HEK293 (cell line): ENCODE data around the gene AKIP1.
"Not testable (repeated sequence)": the region's sequence is repeated elsewhere in the genome, so short reads cannot be mapped to it uniquely, and the experiment has no call there.

ENCODE experiments used
- CTCF ChIA-PET: fragments of 350-600 bp; formaldehyde crosslinking; extraction: SDS; loops from one replicate; lab custom pipeline; 2021; ENCODE audit warnings: antibody characterized with exemption; lab: Yijun Ruan, JAX
- POLR2A ChIA-PET: fragments of 300-600 bp; formaldehyde crosslinking; extraction: SDS; loops from one replicate; lab custom pipeline; 2020; ENCODE audit warnings: antibody characterized with exemption, inconsistent platforms; lab: Yijun Ruan, JAX
- H3K27ac ChIP-seq: fragments of 200-500 bp; sonication (Bioruptor generic); 2 replicates; pipeline ENCODE4 v1.5.1; 2014; ENCODE audit warnings: low read depth, low read length, control low read depth, inconsistent platforms; ENCODE audit errors: extremely low read depth
- H3K36me3 ChIP-seq, 2 experiments: fragments of 200-500 bp in 1 of 2; sonication (Bioruptor generic) in 1 of 2; 1 replicate in 1 of 2; 2 replicates in 1 of 2; pipeline ENCODE4 v1.5.1; 2014 to 2017; ENCODE audit warnings: inconsistent platforms in 2 of 2, low read length in 2 of 2; ENCODE audit not compliant: control insufficient read depth in 2 of 2, insufficient read depth in 1 of 2
- H3K4me1 ChIP-seq: fragments of 200-500 bp; sonication (Bioruptor generic); 2 replicates; pipeline ENCODE4 v1.5.1; 2014; ENCODE audit warnings: mild to moderate bottlenecking, low read length, inconsistent platforms; ENCODE audit not compliant: control insufficient read depth, insufficient read depth
- H3K4me3 ChIP-seq: 2 replicates; pipeline ENCODE4 v1.5.1; 2011; ENCODE audit warnings: low read depth, mild to moderate bottlenecking, control low read depth, low read length, moderate library complexity
- H3K9me3 ChIP-seq: fragments of 200-500 bp; sonication (Bioruptor generic); 2 replicates; pipeline ENCODE4 v1.5.1; 2014; ENCODE audit warnings: low read depth, low read length, inconsistent platforms; ENCODE audit not compliant: control insufficient read depth, insufficient read depth
- BCL6B ChIP-seq: fragments of 450-650 bp; formaldehyde crosslinking; IDR thresholded peaks from 2 replicates; pipeline ENCODE4 v1.5.1; 2017; ENCODE audit warnings: missing biosample characterization, missing genetic modification characterization
- HOXC10 ChIP-seq: sonication (generic); formaldehyde crosslinking; IDR thresholded peaks from 2 replicates; pipeline ENCODE4 v1.8.1; 2023; ENCODE audit warnings: mild to moderate bottlenecking, missing genetic modification reagents
- REST ChIP-seq: fragments of 450-650 bp; formaldehyde crosslinking; IDR thresholded peaks from 2 replicates; pipeline ENCODE4 v1.5.1; 2016; ENCODE audit warnings: missing biosample characterization, missing genetic modification characterization
- ZBTB11 ChIP-seq: fragments of 450-650 bp; formaldehyde crosslinking; conservative IDR thresholded peaks from 2 replicates; pipeline ENCODE4 v1.5.1; 2016; ENCODE audit warnings: low read depth, missing biosample characterization, missing genetic modification characterization
- ZBTB8A ChIP-seq: fragments of 450-650 bp; formaldehyde crosslinking; IDR thresholded peaks from 2 replicates; pipeline ENCODE4 v1.5.1; 2016; ENCODE audit warnings: missing biosample characterization, missing genetic modification characterization
- ZNF155 ChIP-seq: fragments of 450-650 bp; formaldehyde crosslinking; IDR thresholded peaks from 2 replicates; pipeline ENCODE4 v1.5.1; 2016; ENCODE audit warnings: missing biosample characterization, missing genetic modification characterization
- ZNF174 ChIP-seq: fragments of 450-650 bp; formaldehyde crosslinking; IDR thresholded peaks from 2 replicates; pipeline ENCODE4 v1.5.0; 2017; ENCODE audit warnings: missing biosample characterization, mild to moderate bottlenecking, missing genetic modification characterization
- ZNF23 ChIP-seq: fragments of 450-650 bp; formaldehyde crosslinking; IDR thresholded peaks from 2 replicates; pipeline ENCODE4 v1.5.1; 2016; ENCODE audit warnings: missing biosample characterization, missing genetic modification characterization, borderline replicate concordance
- ZNF274 ChIP-seq, 2 experiments: fragments of 200-500 bp in 1 of 2; fragments of 450-650 bp in 1 of 2; sonication (Bioruptor generic) in 1 of 2; formaldehyde crosslinking in 1 of 2; IDR thresholded peaks; 2 replicates each; pipeline versions ENCODE4 v1.5.1 to v1.6.1; 2014 to 2016; ENCODE audit warnings: borderline replicate concordance in 1 of 2, inconsistent platforms in 1 of 2, low read length in 1 of 2, missing biosample characterization in 1 of 2, missing genetic modification characterization in 1 of 2
- ZNF292 ChIP-seq: fragments of 450-650 bp; formaldehyde crosslinking; IDR thresholded peaks from 2 replicates; pipeline ENCODE4 v1.5.1; 2016; ENCODE audit warnings: low read depth, missing biosample characterization, missing genetic modification characterization, borderline replicate concordance
- ZNF530 ChIP-seq: fragments of 450-650 bp; formaldehyde crosslinking; IDR thresholded peaks from 2 replicates; pipeline ENCODE4 v1.5.1; 2016; ENCODE audit warnings: low read depth, missing biosample characterization, missing genetic modification characterization
- ZNF571 ChIP-seq: fragments of 450-650 bp; formaldehyde crosslinking; IDR thresholded peaks from 2 replicates; pipeline ENCODE4 v1.5.0; 2017; ENCODE audit warnings: missing biosample characterization, missing genetic modification characterization
- ZNF629 ChIP-seq: fragments of 450-650 bp; formaldehyde crosslinking; IDR thresholded peaks from 2 replicates; pipeline ENCODE4 v1.5.1; 2017; ENCODE audit warnings: missing biosample characterization, missing genetic modification characterization
- ZNF747 ChIP-seq: fragments of 450-650 bp; formaldehyde crosslinking; IDR thresholded peaks from 2 replicates; pipeline ENCODE4 v1.5.1; 2016; ENCODE audit warnings: missing biosample characterization, missing genetic modification characterization
- TF ChIP-seq, protein P1 (sequence below): fragments of 450-650 bp; formaldehyde crosslinking; IDR thresholded peaks from 2 replicates; pipeline ENCODE4 v1.5.1; 2017; ENCODE audit warnings: missing biosample characterization, missing genetic modification characterization

The AKIP1 gene

DNA sequence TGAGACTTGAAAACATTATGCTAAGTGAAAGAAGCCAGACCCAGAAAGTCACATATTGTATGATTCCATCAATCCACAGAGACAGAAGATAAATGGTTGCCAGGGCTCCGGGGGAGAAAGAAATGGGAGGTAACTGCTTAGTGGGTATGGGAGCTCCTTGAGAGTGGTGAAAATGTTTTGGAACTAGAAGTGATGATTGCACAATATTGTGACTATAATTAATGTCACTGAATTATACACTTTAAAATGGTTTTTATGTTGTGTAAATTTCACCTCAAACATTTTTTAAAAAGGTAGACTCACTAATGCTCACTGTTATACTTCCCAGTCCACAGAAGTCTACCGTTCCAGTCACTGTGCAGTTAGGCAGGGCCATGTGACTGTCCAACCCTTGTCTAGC is 32.2 kb upstream of the AKIP1 start:
- no peaks in the 10 kb centered on the region for H3K9me3 ChIP-seq
- CTCF ChIA-PET = interaction anchor here (1.0 kb wide), 1 partner anchor 36 kb away, joined by 4 read pairs; no protein-coding TSS in a partner anchor
- POLR2A ChIA-PET = no interaction called here

GRCh38 chr11:8881585-8881984 is 29.4 kb upstream of the AKIP1 start:
- H3K9me3 ChIP-seq, POLR2A ChIA-PET: not testable (repeated sequence)
- CTCF ChIA-PET = interaction anchor here (0.6 to 1.8 kb wide), 2 partner anchors 256 to 664 kb away, joined by 5 read pairs; no protein-coding TSS in a partner anchor

More for the DNA sequence above, 32.2 kb upstream of the AKIP1 start:
- Histone ChIP-seq H3K27ac (no peak overlapping the region), H3K4me1 (no peaks in the 10 kb centered on the region), H3K36me3 (no peaks in the 10 kb centered on the region), H3K4me3 (no peak overlapping the region)
- no peak for TF ChIP-seq ZNF155 (tag by site-specific recombination)
- no peak for TF ChIP-seq ZNF629 (tag by site-specific recombination)
- TF ChIP-seq REST = no peak
- TF ChIP-seq ZNF530 (tag by site-specific recombination) = no peak
- TF ChIP-seq ZBTB8A = no peak
- TF ChIP-seq, protein P1, sequence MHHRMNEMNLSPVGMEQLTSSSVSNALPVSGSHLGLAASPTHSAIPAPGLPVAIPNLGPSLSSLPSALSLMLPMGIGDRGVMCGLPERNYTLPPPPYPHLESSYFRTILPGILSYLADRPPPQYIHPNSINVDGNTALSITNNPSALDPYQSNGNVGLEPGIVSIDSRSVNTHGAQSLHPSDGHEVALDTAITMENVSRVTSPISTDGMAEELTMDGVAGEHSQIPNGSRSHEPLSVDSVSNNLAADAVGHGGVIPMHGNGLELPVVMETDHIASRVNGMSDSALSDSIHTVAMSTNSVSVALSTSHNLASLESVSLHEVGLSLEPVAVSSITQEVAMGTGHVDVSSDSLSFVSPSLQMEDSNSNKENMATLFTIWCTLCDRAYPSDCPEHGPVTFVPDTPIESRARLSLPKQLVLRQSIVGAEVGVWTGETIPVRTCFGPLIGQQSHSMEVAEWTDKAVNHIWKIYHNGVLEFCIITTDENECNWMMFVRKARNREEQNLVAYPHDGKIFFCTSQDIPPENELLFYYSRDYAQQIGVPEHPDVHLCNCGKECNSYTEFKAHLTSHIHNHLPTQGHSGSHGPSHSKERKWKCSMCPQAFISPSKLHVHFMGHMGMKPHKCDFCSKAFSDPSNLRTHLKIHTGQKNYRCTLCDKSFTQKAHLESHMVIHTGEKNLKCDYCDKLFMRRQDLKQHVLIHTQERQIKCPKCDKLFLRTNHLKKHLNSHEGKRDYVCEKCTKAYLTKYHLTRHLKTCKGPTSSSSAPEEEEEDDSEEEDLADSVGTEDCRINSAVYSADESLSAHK (tag by site-specific recombination) = no peak
- TF ChIP-seq HOXC10 = no peak
- TF ChIP-seq ZBTB11 (tag by site-specific recombination) = no peak
- TF ChIP-seq ZNF274 (IDR thresholded peaks at IDR 0.05; ENCODE audit: low read length) = no peak
- no peak for TF ChIP-seq ZNF274 (tag by site-specific recombination; IDR thresholded peaks at IDR 0.05; ENCODE audit: borderline replicate concordance)
- no peak for TF ChIP-seq ZNF174 (tag by site-specific recombination)
- no peak for TF ChIP-seq ZNF571 (tag by site-specific recombination)
- TF ChIP-seq ZNF23 (tag by site-specific recombination) = no peak
- no peak for TF ChIP-seq BCL6B (tag by site-specific recombination)
- TF ChIP-seq ZNF747 (tag by site-specific recombination) = no peak
- no peak for TF ChIP-seq ZNF292

More at GRCh38 chr11:8881585-8881984, 29.4 kb upstream of the AKIP1 start:
- H3K27ac ChIP-seq, H3K4me3 ChIP-seq, H3K36me3 ChIP-seq, H3K4me1 ChIP-seq: not testable (repeated sequence)
